GM19043 (cell line): ENCODE results near the gene TSACC.
"Not testable (repeated sequence)": the region's sequence is repeated elsewhere in the genome, so short reads cannot be mapped to it uniquely, and the experiment has no call there.

Source experiments
- ATAC-seq: cut with Tn5 transposase; IDR thresholded peaks from one replicate; pipeline ENCODE4 v1.9.1; 2021; ENCODE audit warnings: low read depth; ENCODE audit not compliant: unreplicated experiment

Gene TSACC

GRCh38 chr1:156346035-156346434 is 7.7 kb downstream of the TSACC start:
- not testable (repeated sequence) for ATAC-seq

GRCh38 chr1:156346636-156347035 is 8.3 kb downstream of the TSACC start:
- no peak for ATAC-seq

- ATAC-seq: no peak
Measured at GRCh38 chr1:156347331-156347730, 9.0 kb downstream of the TSACC start.

- ATAC-seq: not testable (repeated sequence)
Measured at GRCh38 chr1:156352481-156352880, 14.2 kb downstream of the TSACC start.

GRCh38 chr1:156356262-156356874 is 18.0 kb downstream of the TSACC start:
- ATAC-seq: no peak

GRCh38 chr1:156356875-156357534 is 18.7 kb downstream of the TSACC start:
- no peak for ATAC-seq

- ATAC-seq: no peak
Measured at GRCh38 chr1:156357977-156358376, 19.7 kb downstream of the TSACC start.

- ATAC-seq: no peak
Measured at GRCh38 chr1:156358641-156359040, 20.3 kb downstream of the TSACC start.

- ATAC-seq: no peak
Measured at GRCh38 chr1:156359249-156359648, 20.9 kb downstream of the TSACC start.

GRCh38 chr1:156359973-156360372 is 21.6 kb downstream of the TSACC start:
- ATAC-seq: no peak

- ATAC-seq: no peak
Measured at GRCh38 chr1:156360534-156360933, 22.2 kb downstream of the TSACC start.

GRCh38 chr1:156365754-156366153 is 27.4 kb downstream of the TSACC start:
- no peak for ATAC-seq

GRCh38 chr1:156366378-156367166 is 28.2 kb downstream of the TSACC start:
- no peak for ATAC-seq

- no peak for ATAC-seq
Measured at GRCh38 chr1:156367383-156368156, 29.2 kb downstream of the TSACC start.

- no peak for ATAC-seq
Measured at GRCh38 chr1:156368157-156368658, 29.9 kb downstream of the TSACC start.

- no peak for ATAC-seq
Measured at GRCh38 chr1:156368889-156369684, 30.8 kb downstream of the TSACC start, which contains the start of gene RHBG. RHBG (plus strand) TSS chr1:156369211; CDS start chr1:156369250, 39 bp downstream.

- not testable (repeated sequence) for ATAC-seq
Measured at GRCh38 chr1:156369685-156370286, 31.5 kb downstream of the TSACC start.

- ATAC-seq: no peak
Measured at GRCh38 chr1:156371553-156372264, 33.4 kb downstream of the TSACC start.

- no peak for ATAC-seq
Measured at GRCh38 chr1:156372265-156372586, 33.9 kb downstream of the TSACC start.
